HepG2 (cell line): ENCODE results near the gene FHL3. TPM values are rescaled to one million over a fixed set of nuclear protein-coding genes. Genes with fewer than 3 reads are reported as not detected.
A peak's percentile ranks its signal among the peaks of the same experiment; 100 is the strongest.

Source experiments
- ADNP ChIP-seq: sonication (generic); formaldehyde crosslinking; IDR thresholded peaks from 2 replicates; pipeline ENCODE4 v1.4.0; 2020; ENCODE audit warnings: missing genetic modification reagents
- BRCA1 ChIP-seq: sonication (generic); formaldehyde crosslinking; IDR thresholded peaks from 2 replicates; pipeline ENCODE4 v1.4.0; 2020; ENCODE audit warnings: missing genetic modification reagents
- CBX5 ChIP-seq: sonication (generic); formaldehyde crosslinking; IDR thresholded peaks from 2 replicates; pipeline ENCODE4 v1.4.0; 2020; ENCODE audit warnings: missing genetic modification reagents, borderline replicate concordance
- DMAP1 ChIP-seq: IDR thresholded peaks from 2 replicates; pipeline ENCODE4 v1.6.1; 2016
- FOXP4 ChIP-seq: sonication (generic); formaldehyde crosslinking; IDR thresholded peaks from 2 replicates; pipeline ENCODE4 v1.4.0; 2020; ENCODE audit warnings: missing genetic modification reagents
- HNF4G ChIP-seq, 2 experiments: sonication (generic) in 1 of 2; formaldehyde crosslinking in 1 of 2; IDR thresholded peaks; 2 replicates each; pipeline versions ENCODE4 v1.4.0 to v1.6.1; 2011 to 2020; ENCODE audit warnings: borderline replicate concordance in 2 of 2, low read depth in 2 of 2, mild to moderate bottlenecking in 2 of 2, low read length in 1 of 2, missing genetic modification reagents in 1 of 2, moderate library complexity in 1 of 2
- HNRNPK ChIP-seq: fragments of 200-400 bp; formaldehyde crosslinking; IDR thresholded peaks from 2 replicates; pipeline ENCODE4 v1.6.1; 2018; ENCODE audit warnings: low read length, low read depth, moderate library complexity, mild to moderate bottlenecking; ENCODE audit not compliant: poor library complexity, severe bottlenecking
- KAT8 ChIP-seq: IDR thresholded peaks from 2 replicates; pipeline ENCODE4 v1.6.1; 2016; ENCODE audit warnings: missing genetic modification reagents, missing compliant biosample characterization
- KDM4B ChIP-seq: sonication (generic); formaldehyde crosslinking; IDR thresholded peaks from 2 replicates; pipeline ENCODE4 v1.4.0; 2020; ENCODE audit warnings: missing genetic modification reagents
- KMT2A ChIP-seq: sonication (generic); formaldehyde crosslinking; IDR thresholded peaks from 2 replicates; pipeline ENCODE4 v1.4.0; 2020; ENCODE audit warnings: missing genetic modification reagents
- MXD1 ChIP-seq: sonication (generic); formaldehyde crosslinking; IDR thresholded peaks from 2 replicates; pipeline ENCODE4 v1.4.0; 2020; ENCODE audit warnings: mild to moderate bottlenecking, missing genetic modification reagents
- MXI1 ChIP-seq: IDR thresholded peaks from 3 replicates; pipeline ENCODE4 v1.6.1; 2012; ENCODE audit warnings: low read depth, low read length, inconsistent platforms, borderline replicate concordance
- RNF219 ChIP-seq: sonication (generic); formaldehyde crosslinking; IDR thresholded peaks from 2 replicates; pipeline ENCODE4 v1.5.0; 2020; ENCODE audit warnings: mild to moderate bottlenecking, missing genetic modification reagents
- SOX13 ChIP-seq, 3 experiments: fragments of 450-650 bp in 1 of 3; sonication (generic) in 1 of 3; formaldehyde crosslinking in 1 of 3; IDR thresholded peaks in 2 of 3; conservative IDR thresholded peaks in 1 of 3; 2 replicates each; pipeline versions ENCODE4 v1.5.0 to v1.6.1; 2016 to 2020; ENCODE audit warnings: antibody characterized with exemption in 1 of 3, mild to moderate bottlenecking in 1 of 3, missing compliant biosample characterization in 1 of 3, missing genetic modification reagents in 1 of 3, moderate library complexity in 1 of 3
- THAP11 ChIP-seq: IDR thresholded peaks from 2 replicates; pipeline ENCODE4 v1.6.1; 2016; ENCODE audit warnings: missing biosample characterization, missing genetic modification reagents
- USF2 ChIP-seq, 2 experiments: sonication (generic) in 1 of 2; formaldehyde crosslinking in 1 of 2; IDR thresholded peaks; 2 replicates each; pipeline versions ENCODE4 v1.5.1 to v1.6.1; 2011 to 2020; ENCODE audit warnings: borderline replicate concordance in 1 of 2, low read depth in 1 of 2, low read length in 1 of 2, mild to moderate bottlenecking in 1 of 2, missing genetic modification reagents in 1 of 2, moderate library complexity in 1 of 2
- ZFP82 ChIP-seq: sonication (generic); formaldehyde crosslinking; IDR thresholded peaks from 2 replicates; pipeline ENCODE4 v1.5.1; 2020; ENCODE audit warnings: mild to moderate bottlenecking, missing genetic modification reagents, borderline replicate concordance
- ZNF276 ChIP-seq: sonication (generic); formaldehyde crosslinking; IDR thresholded peaks from 2 replicates; pipeline ENCODE4 v1.4.0; 2020; ENCODE audit warnings: mild to moderate bottlenecking, low read depth, missing genetic modification reagents
- ZNF331 ChIP-seq: sonication (generic); formaldehyde crosslinking; IDR thresholded peaks from 2 replicates; pipeline ENCODE4 v1.4.0; 2020; ENCODE audit warnings: missing genetic modification reagents
- ZNF781 ChIP-seq: sonication (generic); formaldehyde crosslinking; IDR thresholded peaks from 2 replicates; pipeline ENCODE4 v1.5.1; 2020; ENCODE audit warnings: borderline replicate concordance, mild to moderate bottlenecking, missing genetic modification reagents; ENCODE audit errors: not compliant biosample characterization
- polyA plus RNA-seq, 8 experiments: library from polyadenylated mRNA; depleted of rRNA in 3 of 8; stranded (reverse) in 7 of 8; unstranded in 1 of 8; fragments of >200 nt; fragmentation: Illumina TruSeq in 4 of 8; extraction: Trizol in 4 of 8; gene quantifications; 2 replicates each; pipeline versions ENCODE4 v1.2.1 to v1.2.3, GENCODE V29; 2011 to 2016; ENCODE audit warnings: low read depth in 4 of 8, missing spikeins in 1 of 8, mixed read lengths in 1 of 8; ENCODE audit not compliant: insufficient read depth in 1 of 8
- total RNA-seq, 5 experiments: library from RNA; depleted of rRNA; stranded (reverse); fragments of >200 nt; fragmentation: Illumina TruSeq; extraction: Trizol; gene quantifications; 2 replicates each; pipeline ENCODE4 v1.2.3, GENCODE V29; 2016; ENCODE audit warnings: low read depth in 1 of 5

FHL3 gene
- total and polyA plus RNA-seq, 2 of the 13 experiments (the other 11 are each of a cell fraction or from before 2014, with no cell fraction given) = 2.8 to 6.6 TPM

- TF ChIP-seq SOX13 (IDR thresholded peaks at IDR 0.05) (no peak), SOX13 (CRISPR knock-in tag; conservative IDR thresholded peaks at IDR 0.05 in 1 of 2, IDR thresholded peaks at IDR 0.05 in 1 of 2) (peak in 1 of 2 experiments; percentile 87; a peak in 2 of 4 replicates), ADNP (CRISPR knock-in tag) (no peak), RNF219 (CRISPR knock-in tag) (0 out of 2 replicates have a peak, but pooled peaks have one; percentile 48), HNRNPK (no peak), KAT8 (peak; percentile 44; the same call in 1 of the 2 replicates), CBX5 (CRISPR knock-in tag) (peak; percentile 81), FOXP4 (CRISPR knock-in tag) (0 out of 2 replicates have a peak, but pooled peaks have one; percentile 30), KDM4B (peak; percentile 64; the same call in 1 of the 2 replicates), HNF4G (IDR thresholded peaks at IDR 0.05; ENCODE audit: borderline replicate concordance, low read depth, low read length) (peak; percentile 65; the same call in 1 of the 2 replicates), HNF4G (CRISPR knock-in tag; IDR thresholded peaks at IDR 0.05; ENCODE audit: borderline replicate concordance, low read depth) (no peak), ZNF331 (CRISPR knock-in tag) (peak; percentile 78), MXI1 (no peak), ZNF781 (peak; percentile 72), ZFP82 (CRISPR knock-in tag) (no peak), DMAP1 (CRISPR knock-in tag) (peak; percentile 49; the same call in 1 of the 2 replicates), USF2 (IDR thresholded peaks at IDR 0.05; ENCODE audit: low read depth, low read length) (peak; percentile 30; the same call in 1 of the 2 replicates), USF2 (CRISPR knock-in tag; IDR thresholded peaks at IDR 0.05; ENCODE audit: borderline replicate concordance) (peak; percentile 41; the same call in 1 of the 2 replicates), MXD1 (CRISPR knock-in tag) (0 out of 2 replicates have a peak, but pooled peaks have one; percentile 56), ZNF276 (CRISPR knock-in tag) (no peak), KMT2A (CRISPR knock-in tag) (no peak), BRCA1 (CRISPR knock-in tag) (no peak), THAP11 (CRISPR knock-in tag) (peak; percentile 42; the same call in 1 of the 2 replicates)
Observed at GRCh38 chr1:38031513-38031866, 26.2 kb upstream of the FHL3 start (continued).
